ENCODE results near the gene OTOF. TPM values are rescaled to one million over a fixed set of nuclear protein-coding genes. Genes with fewer than 3 reads are reported as not detected.

Gene OTOF
- total and polyA plus RNA-seq, 12 donors, result 0.03 to 0.25 (median 0.08) TPM; not detected in 8

DNA sequence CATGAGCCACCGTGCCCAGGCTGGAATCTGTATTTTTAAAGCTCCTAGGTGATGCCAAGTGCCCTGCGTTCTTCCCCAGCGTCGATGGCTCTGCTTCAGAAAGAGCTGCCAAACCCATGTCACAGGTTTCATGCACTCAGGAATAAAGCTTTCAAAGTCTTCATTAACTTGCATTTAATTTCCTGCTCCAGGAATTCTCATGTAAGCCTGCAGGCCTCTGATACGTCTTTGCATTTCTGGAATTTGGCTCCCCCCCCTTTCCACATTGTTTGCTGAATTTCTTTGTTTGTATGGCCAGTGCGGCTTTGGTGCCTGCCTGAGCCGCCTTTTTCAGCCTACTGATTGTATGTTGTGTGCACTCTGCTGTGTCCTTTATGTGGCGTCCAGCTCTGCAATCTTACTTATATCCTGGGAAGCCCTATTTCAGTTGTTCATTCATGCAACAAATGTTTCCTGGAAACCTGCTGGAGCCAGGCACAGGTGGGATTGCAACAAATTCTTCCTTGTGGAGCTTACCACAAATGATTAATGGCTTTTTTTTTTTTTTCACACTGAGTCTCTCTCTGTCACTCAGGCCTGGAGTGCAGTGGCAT, 17.9 kb upstream of the OTOF start:
- no peak for TF ChIP-seq CTCF (IDR thresholded peaks at IDR 0.05)
- ATAC-seq, result peak in 1 of 8 donors; percentile 65

GRCh38 chr2:26494891-26495290, 17.0 kb upstream of the OTOF start:
- Histone ChIP-seq H3K27ac (no peak overlapping the region), H3K4me3 (no peak overlapping the region), H3K36me3 (no peaks in the 10 kb centered on the region), H3K9me3 (no peaks in the 10 kb centered on the region), H3K27me3 (peaks cover 0 to 22% (median 0%) of the 10 kb centered on the region in 7 donors), H3K4me1 (peaks cover 0 to 3% (median 0%) of the 10 kb centered on the region in 9 donors)
- intact Hi-C loops (cut with DNase I), result no loop called here
- DNase-seq (no peak), ATAC-seq (no peak)
- 91 to 93% methylated on average over 8 of the region's 8 CpGs for whole genome bisulfite sequencing, 2 donors
- TF ChIP-seq CTCF (IDR thresholded peaks at IDR 0.05), result no peak

More for the DNA sequence above, 17.9 kb upstream of the OTOF start:
- intact Hi-C loops (cut with DNase I), result no loop called here
- H3K4me1 ChIP-seq, result peaks cover 0 to 3% (median 0%) of the 10 kb centered on the region in 9 donors
- H3K4me3 ChIP-seq, result no peak overlapping the region
- H3K36me3 ChIP-seq, result no peaks in the 10 kb centered on the region
- H3K27ac ChIP-seq, result no peak overlapping the region
- 65 to 70% methylated on average over 8 of the region's 8 CpGs for WGBS, 2 donors
- H3K27me3 ChIP-seq, result peaks cover 0 to 26% (median 0%) of the 10 kb centered on the region in 7 donors
- no peak for DNase-seq
- H3K9me3 ChIP-seq, result no peaks in the 10 kb centered on the region

DNA sequence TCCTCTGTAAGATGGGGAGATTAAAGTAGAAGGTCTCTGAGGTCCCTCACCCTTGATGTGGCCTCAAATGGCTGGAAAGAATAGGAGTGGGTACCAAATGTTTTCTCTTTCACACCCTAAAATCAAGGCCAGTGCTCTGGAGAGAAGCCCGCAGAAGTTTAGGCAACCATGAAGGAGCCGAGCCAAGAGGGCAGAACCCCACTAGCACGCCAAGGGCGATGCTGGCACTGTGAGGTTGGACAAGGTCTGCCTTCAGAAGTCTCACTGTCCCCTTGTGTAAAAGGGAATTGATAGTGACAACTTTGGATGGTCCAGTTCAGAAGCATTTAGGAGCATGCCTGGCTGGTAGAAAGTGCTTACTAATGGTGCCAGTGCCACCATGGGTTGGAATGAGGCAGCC, 16.3 kb upstream of the OTOF start:
- ATAC-seq (no peak), DNase-seq (no peak)
- TF ChIP-seq CTCF (IDR thresholded peaks at IDR 0.05), result no peak
- Histone ChIP-seq H3K4me3 (no peak overlapping the region), H3K27ac (no peak overlapping the region), H3K9me3 (no peaks in the 10 kb centered on the region), H3K36me3 (no peaks in the 10 kb centered on the region), H3K4me1 (peaks cover 0 to 3% (median 0%) of the 10 kb centered on the region in 9 donors), H3K27me3 (peaks cover 0 to 17% (median 0%) of the 10 kb centered on the region in 7 donors)
- intact Hi-C loops (cut with DNase I), result no loop called here
- 96% methylated on average over 4 of the region's 4 CpGs for WGBS, 2 donors

DNA sequence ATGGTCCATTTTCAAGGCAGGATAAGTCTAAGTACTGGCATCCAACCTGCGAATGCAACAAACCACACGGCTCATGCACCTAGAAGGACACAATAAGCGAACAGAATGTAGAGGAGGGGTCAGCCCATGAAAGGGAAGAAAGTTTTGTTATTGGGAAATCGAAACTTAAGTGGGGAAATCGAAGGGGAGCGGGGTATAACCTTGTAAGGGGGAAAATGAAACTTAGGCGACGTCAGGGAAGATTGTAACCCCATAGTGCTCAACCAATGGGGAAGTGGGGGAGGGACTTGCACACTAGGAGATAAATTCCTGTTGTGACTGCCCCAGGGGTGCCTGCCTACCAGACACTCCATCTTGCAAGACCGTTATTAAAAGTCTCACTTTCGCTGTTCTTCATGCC, 15.6 kb upstream of the OTOF start:
- Histone ChIP-seq H3K9me3 (no peaks in the 10 kb centered on the region), H3K4me1 (peaks cover 0 to 3% (median 0%) of the 10 kb centered on the region in 9 donors), H3K36me3 (no peaks in the 10 kb centered on the region), H3K27me3 (peaks cover 0 to 11% (median 0%) of the 10 kb centered on the region in 7 donors), H3K27ac (no peak overlapping the region), H3K4me3 (no peak overlapping the region)
- TF ChIP-seq CTCF (IDR thresholded peaks at IDR 0.05), result no peak
- ATAC-seq, result no peak
- DNase-seq, result no peak
- WGBS, 2 donors, result 88 to 92% methylated on average over 10 of the region's 10 CpGs
- intact Hi-C loops (cut with DNase I), result no loop called here
